B cell (primary cell): ENCODE measurements around the gene GNPAT.

Experiments used
- CTCF ChIP-seq: fragments of 200-600 bp; IDR thresholded peaks from one replicate; pipeline ENCODE4 v1.8.0; 2022; ENCODE audit warnings: antibody characterized with exemption, mild to moderate bottlenecking
- EZH2 ChIP-seq: IDR thresholded peaks from 2 replicates; pipeline ENCODE4 v1.6.1; 2012; ENCODE audit warnings: borderline replicate concordance, low read depth, mild to moderate bottlenecking, moderate library complexity, low read length; ENCODE audit not compliant: insufficient read depth, poor library complexity, severe bottlenecking

GRCh38 chr1:231199868-231200267 is 41.1 kb upstream of the GNPAT start:
- no peak for TF ChIP-seq CTCF
- TF ChIP-seq EZH2: no peak
